HEK293 (cell line): Measurements from ENCODE around the gene NAXE.
A peak's percentile ranks its signal among the peaks of the same experiment; 100 is the strongest.

Experiments used
- CTCF ChIA-PET: fragments of 350-600 bp; formaldehyde crosslinking; extraction: SDS; loops from one replicate; lab custom pipeline; 2021; ENCODE audit warnings: antibody characterized with exemption; lab: Yijun Ruan, JAX
- POLR2A ChIA-PET: fragments of 300-600 bp; formaldehyde crosslinking; extraction: SDS; loops from one replicate; lab custom pipeline; 2020; ENCODE audit warnings: antibody characterized with exemption, inconsistent platforms; lab: Yijun Ruan, JAX
- H3K27ac ChIP-seq: fragments of 200-500 bp; sonication (Bioruptor generic); 2 replicates; pipeline ENCODE4 v1.5.1; 2014; ENCODE audit warnings: low read depth, low read length, control low read depth, inconsistent platforms; ENCODE audit errors: extremely low read depth
- H3K36me3 ChIP-seq, 2 experiments: fragments of 200-500 bp in 1 of 2; sonication (Bioruptor generic) in 1 of 2; 1 replicate in 1 of 2; 2 replicates in 1 of 2; pipeline ENCODE4 v1.5.1; 2014 to 2017; ENCODE audit warnings: inconsistent platforms in 2 of 2, low read length in 2 of 2; ENCODE audit not compliant: control insufficient read depth in 2 of 2, insufficient read depth in 1 of 2
- H3K4me1 ChIP-seq: fragments of 200-500 bp; sonication (Bioruptor generic); 2 replicates; pipeline ENCODE4 v1.5.1; 2014; ENCODE audit warnings: mild to moderate bottlenecking, low read length, inconsistent platforms; ENCODE audit not compliant: control insufficient read depth, insufficient read depth
- H3K4me3 ChIP-seq: 2 replicates; pipeline ENCODE4 v1.5.1; 2011; ENCODE audit warnings: low read depth, mild to moderate bottlenecking, control low read depth, low read length, moderate library complexity
- H3K9me3 ChIP-seq: fragments of 200-500 bp; sonication (Bioruptor generic); 2 replicates; pipeline ENCODE4 v1.5.1; 2014; ENCODE audit warnings: low read depth, low read length, inconsistent platforms; ENCODE audit not compliant: control insufficient read depth, insufficient read depth
- EGR2 ChIP-seq: fragments of 450-650 bp; formaldehyde crosslinking; IDR thresholded peaks from 2 replicates; pipeline ENCODE4 v1.5.1; 2016; ENCODE audit warnings: low read depth, missing biosample characterization, missing genetic modification characterization
- GLIS1 ChIP-seq: fragments of 450-650 bp; formaldehyde crosslinking; IDR thresholded peaks from 2 replicates; pipeline ENCODE4 v1.5.1; 2016; ENCODE audit warnings: missing biosample characterization, missing genetic modification characterization
- GLIS2 ChIP-seq: fragments of 450-650 bp; formaldehyde crosslinking; IDR thresholded peaks from 2 replicates; pipeline ENCODE4 v1.5.1; 2016; ENCODE audit warnings: missing biosample characterization, missing genetic modification characterization
- HOXA7 ChIP-seq: sonication (generic); formaldehyde crosslinking; IDR thresholded peaks from 2 replicates; pipeline ENCODE4 v1.8.1; 2022; ENCODE audit warnings: missing genetic modification reagents, borderline replicate concordance
- ZBTB17 ChIP-seq: fragments of 450-650 bp; formaldehyde crosslinking; IDR thresholded peaks from 2 replicates; pipeline ENCODE4 v1.5.1; 2016; ENCODE audit warnings: missing biosample characterization, missing genetic modification characterization
- ZEB2 ChIP-seq: fragments of 450-650 bp; formaldehyde crosslinking; IDR thresholded peaks from 2 replicates; pipeline ENCODE4 v1.5.1; 2016; ENCODE audit warnings: missing biosample characterization, missing genetic modification characterization
- ZFP37 ChIP-seq: fragments of 450-650 bp; formaldehyde crosslinking; IDR thresholded peaks from 2 replicates; pipeline ENCODE4 v1.5.1; 2016; ENCODE audit warnings: missing biosample characterization, missing genetic modification characterization
- ZNF2 ChIP-seq: fragments of 450-650 bp; formaldehyde crosslinking; IDR thresholded peaks from 2 replicates; pipeline ENCODE4 v1.5.1; 2016; ENCODE audit warnings: missing biosample characterization, missing genetic modification characterization
- ZNF335 ChIP-seq: fragments of 450-650 bp; formaldehyde crosslinking; conservative IDR thresholded peaks from 2 replicates; pipeline ENCODE4 v1.5.1; 2016; ENCODE audit warnings: missing biosample characterization, missing genetic modification characterization
- ZNF366 ChIP-seq: fragments of 450-650 bp; formaldehyde crosslinking; conservative IDR thresholded peaks from 2 replicates; pipeline ENCODE4 v1.5.1; 2016; ENCODE audit warnings: missing biosample characterization, missing genetic modification characterization
- ZNF654 ChIP-seq: fragments of 450-650 bp; formaldehyde crosslinking; IDR thresholded peaks from 2 replicates; pipeline ENCODE4 v1.5.1; 2016; ENCODE audit warnings: low read depth, missing biosample characterization, missing genetic modification characterization
- ZNF664 ChIP-seq: fragments of 450-650 bp; formaldehyde crosslinking; IDR thresholded peaks from 2 replicates; pipeline ENCODE4 v1.5.1; 2016; ENCODE audit warnings: missing biosample characterization, missing genetic modification characterization
- ZNF776 ChIP-seq: fragments of 450-650 bp; formaldehyde crosslinking; IDR thresholded peaks from 2 replicates; pipeline ENCODE4 v1.5.0; 2017; ENCODE audit warnings: missing biosample characterization, missing genetic modification characterization, borderline replicate concordance
- TF ChIP-seq, protein P1 (sequence below): fragments of 450-650 bp; formaldehyde crosslinking; IDR thresholded peaks from 2 replicates; pipeline ENCODE4 v1.5.1; 2016; ENCODE audit warnings: missing biosample characterization, missing genetic modification characterization

The NAXE gene

DNA sequence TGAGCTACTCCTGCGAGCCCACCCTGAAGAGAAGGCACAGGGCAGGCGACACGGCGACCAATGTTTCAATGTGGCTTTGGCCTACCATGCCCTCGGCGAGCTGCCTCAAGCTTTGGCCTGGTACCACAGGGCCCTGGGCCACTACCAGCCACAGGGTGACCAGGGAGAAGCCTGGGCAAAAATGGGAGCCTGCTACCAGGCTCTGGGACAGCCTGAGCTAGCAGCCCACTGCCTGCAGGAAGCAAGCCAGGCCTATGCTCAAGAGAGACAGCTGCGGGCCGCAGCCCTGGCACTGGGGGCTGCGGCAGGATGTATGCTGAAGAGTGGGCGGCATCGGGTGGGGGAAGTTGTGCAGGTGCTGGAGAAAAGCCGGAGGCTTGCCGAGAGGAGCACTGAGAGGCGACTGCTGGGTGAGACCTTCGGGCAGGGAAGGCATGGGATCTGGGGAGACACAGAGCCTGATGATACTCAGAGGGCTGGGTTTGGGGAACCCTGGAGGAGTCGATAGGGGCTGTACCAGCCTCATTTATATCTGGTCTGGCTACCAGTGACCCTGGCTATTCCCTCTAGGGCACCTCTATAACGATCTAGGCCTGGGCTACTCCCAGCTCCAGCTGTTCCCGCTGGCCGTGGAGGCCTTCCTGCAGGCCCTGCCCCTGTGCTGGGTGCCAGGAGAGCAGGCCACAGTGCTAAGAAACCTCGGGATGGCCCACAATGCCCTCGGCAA, 9.8 kb upstream of the NAXE start:
- Histone ChIP-seq H3K4me3 (no peak overlapping the region), H3K27ac (no peak overlapping the region), H3K4me1 (no peaks in the 10 kb centered on the region), H3K9me3 (no peaks in the 10 kb centered on the region), H3K36me3 (no peaks in the 10 kb centered on the region)
- ChIA-PET CTCF (interaction anchor here (0.7 to 3.7 kb wide), 13 partner anchors 9 to 98 kb away, joined by 3 to 17 read pairs (median 3); partner anchors contain the start of genes GPATCH4, IQGAP3 and NAXE), POLR2A (interaction anchor here (1.5 kb wide), 1 partner anchor 9 kb away, joined by 3 read pairs; the partner anchor contains the start of gene NAXE)
- TF ChIP-seq EGR2 (0 out of 2 replicates have a peak, but pooled peaks have one; percentile 17), ZNF335 (tag by site-specific recombination) (peak; percentile 80), ZEB2 (tag by site-specific recombination) (no peak), HOXA7 (no peak)

DNA sequence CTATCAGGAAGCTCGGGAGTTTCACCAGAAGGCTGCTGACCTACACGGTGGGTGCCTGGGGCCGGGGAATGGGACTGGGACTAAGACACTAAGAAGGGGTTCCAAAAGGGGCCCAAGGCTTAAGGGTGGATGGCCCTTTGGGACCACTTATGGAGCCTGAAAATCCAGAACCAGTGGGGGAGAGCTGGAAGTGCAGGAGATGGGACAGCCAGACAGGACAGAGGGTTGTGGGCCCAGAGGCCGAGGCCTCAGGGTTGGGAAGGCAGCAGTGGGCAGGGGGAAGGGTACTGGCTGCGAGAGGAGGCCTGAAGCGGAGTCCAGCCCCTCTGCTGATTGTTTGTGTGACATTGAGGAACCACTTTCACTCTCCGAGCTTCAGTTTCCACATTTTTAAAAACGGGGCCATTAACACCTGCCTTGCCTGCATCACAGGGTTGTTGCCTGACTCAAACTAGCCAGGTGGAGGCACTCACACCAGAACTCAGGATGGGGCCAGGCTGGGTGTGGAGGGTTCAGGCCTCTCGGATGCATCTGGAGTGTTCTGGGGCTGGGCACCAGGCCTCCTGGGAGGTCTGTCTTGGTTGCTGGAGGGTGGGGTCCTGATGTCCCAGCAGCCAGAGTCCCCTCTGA, 9.1 kb upstream of the NAXE start:
- Histone ChIP-seq H3K4me3 (no peak overlapping the region), H3K4me1 (no peaks in the 10 kb centered on the region), H3K36me3 (no peaks in the 10 kb centered on the region), H3K9me3 (no peaks in the 10 kb centered on the region), H3K27ac (no peak overlapping the region)
- ChIA-PET CTCF (interaction anchor here (0.7 to 3.7 kb wide), 10 partner anchors 8 to 97 kb away, joined by 3 to 17 read pairs (median 3); partner anchors contain the start of genes GPATCH4, IQGAP3 and NAXE), POLR2A (interaction anchor here (1.5 kb wide), 1 partner anchor 9 kb away, joined by 3 read pairs; the partner anchor contains the start of gene NAXE)
- TF ChIP-seq ZBTB17 (tag by site-specific recombination), result no peak

DNA sequence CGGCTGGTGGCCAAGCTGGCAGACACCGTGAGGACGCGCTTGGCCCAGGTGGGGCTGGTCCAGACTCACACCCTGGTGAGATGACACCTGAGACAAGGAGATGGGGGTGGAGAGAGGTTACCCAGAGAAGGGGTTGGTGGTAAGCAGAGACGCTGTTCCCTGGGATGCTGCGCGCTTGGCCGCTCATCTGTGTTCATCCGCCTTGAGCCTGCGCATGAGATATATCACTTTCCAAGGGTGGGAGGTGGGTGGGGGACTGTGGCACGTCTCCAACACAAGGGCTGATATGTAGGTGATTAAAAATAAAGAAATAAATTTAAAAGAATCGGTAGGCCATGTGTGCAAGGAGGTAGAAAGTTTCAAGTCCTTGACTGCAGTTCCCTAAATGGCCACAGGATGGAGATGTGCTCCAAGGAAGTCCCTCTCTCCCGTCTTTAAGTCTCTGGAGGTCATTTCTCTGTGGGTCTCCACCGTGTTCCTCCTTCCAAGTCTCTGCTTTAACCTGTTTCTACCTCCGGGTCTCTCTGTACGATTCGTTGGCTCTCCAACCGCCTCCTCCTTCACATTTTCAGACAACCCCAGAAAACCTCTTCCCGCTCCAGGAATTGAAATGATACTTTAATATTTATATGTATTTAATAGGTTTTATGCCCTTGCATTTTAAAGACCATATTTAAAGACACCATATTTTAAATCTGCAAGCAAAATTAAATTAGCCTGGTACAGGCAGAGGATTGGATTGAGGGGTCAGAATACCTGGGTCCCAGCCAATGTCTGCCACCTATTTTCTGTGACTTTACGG, 7.6 kb upstream of the NAXE start:
- Histone ChIP-seq H3K4me1 (no peaks in the 10 kb centered on the region), H3K36me3 (no peaks in the 10 kb centered on the region), H3K27ac (no peak overlapping the region), H3K4me3 (no peak overlapping the region), H3K9me3 (no peaks in the 10 kb centered on the region)
- CTCF ChIA-PET, result interaction anchor here (0.6 to 3.3 kb wide), 11 partner anchors 7 to 201 kb away, joined by 3 to 18 read pairs (median 7); partner anchors contain the start of gene NAXE
- POLR2A ChIA-PET, result no interaction called here
- TF ChIP-seq ZNF654 (tag by site-specific recombination) (peak; percentile 90), ZNF664 (tag by site-specific recombination) (no peak), ZNF366 (tag by site-specific recombination) (peak; percentile 76), ZNF776 (tag by site-specific recombination) (no peak), GLIS1 (tag by site-specific recombination) (peak; percentile 31; the same call in 1 of the 2 replicates), ZNF335 (tag by site-specific recombination) (0 out of 2 replicates have a peak, but pooled peaks have one; percentile 24)
- TF ChIP-seq, protein P1, sequence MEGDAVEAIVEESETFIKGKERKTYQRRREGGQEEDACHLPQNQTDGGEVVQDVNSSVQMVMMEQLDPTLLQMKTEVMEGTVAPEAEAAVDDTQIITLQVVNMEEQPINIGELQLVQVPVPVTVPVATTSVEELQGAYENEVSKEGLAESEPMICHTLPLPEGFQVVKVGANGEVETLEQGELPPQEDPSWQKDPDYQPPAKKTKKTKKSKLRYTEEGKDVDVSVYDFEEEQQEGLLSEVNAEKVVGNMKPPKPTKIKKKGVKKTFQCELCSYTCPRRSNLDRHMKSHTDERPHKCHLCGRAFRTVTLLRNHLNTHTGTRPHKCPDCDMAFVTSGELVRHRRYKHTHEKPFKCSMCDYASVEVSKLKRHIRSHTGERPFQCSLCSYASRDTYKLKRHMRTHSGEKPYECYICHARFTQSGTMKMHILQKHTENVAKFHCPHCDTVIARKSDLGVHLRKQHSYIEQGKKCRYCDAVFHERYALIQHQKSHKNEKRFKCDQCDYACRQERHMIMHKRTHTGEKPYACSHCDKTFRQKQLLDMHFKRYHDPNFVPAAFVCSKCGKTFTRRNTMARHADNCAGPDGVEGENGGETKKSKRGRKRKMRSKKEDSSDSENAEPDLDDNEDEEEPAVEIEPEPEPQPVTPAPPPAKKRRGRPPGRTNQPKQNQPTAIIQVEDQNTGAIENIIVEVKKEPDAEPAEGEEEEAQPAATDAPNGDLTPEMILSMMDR (tag by site-specific recombination), result peak; percentile 69

DNA sequence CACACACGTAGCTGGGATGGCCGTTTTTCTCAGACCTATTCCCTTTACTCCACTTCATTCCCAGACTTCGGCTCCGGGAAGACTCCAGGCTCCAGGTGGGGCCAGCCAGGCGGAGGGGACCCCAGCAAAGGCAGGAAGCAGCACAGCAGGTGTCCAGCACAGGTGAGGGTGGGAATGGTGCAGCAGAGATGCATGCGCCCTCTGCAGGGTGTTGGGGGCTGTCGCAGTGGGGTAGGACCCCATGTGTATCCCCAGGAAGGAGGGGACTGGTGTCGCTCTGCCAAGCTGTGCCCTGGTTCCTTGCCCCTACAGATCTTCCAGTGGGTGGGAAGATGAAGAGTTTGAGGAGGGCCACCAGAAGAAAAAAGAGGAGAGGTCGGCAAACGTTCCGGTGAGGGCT, 6.8 kb upstream of the NAXE start:
- no peaks in the 10 kb centered on the region for H3K4me1 ChIP-seq
- no peaks in the 10 kb centered on the region for H3K36me3 ChIP-seq
- POLR2A ChIA-PET, result no interaction called here
- CTCF ChIA-PET, result interaction anchor here (0.7 to 3.3 kb wide), 14 partner anchors 9 to 201 kb away, joined by 3 to 18 read pairs (median 4); no protein-coding TSS in a partner anchor
- no peaks in the 10 kb centered on the region for H3K9me3 ChIP-seq
- TF ChIP-seq ZFP37 (tag by site-specific recombination), result no peak
- TF ChIP-seq, protein P1 (tag by site-specific recombination), result peak; percentile 37; the same call in 1 of the 2 replicates
- peak; percentile 48; the same call in 1 of the 2 replicates for TF ChIP-seq GLIS2 (tag by site-specific recombination)
- TF ChIP-seq ZNF2, result peak; percentile 86; the same call in 1 of the 2 replicates
- TF ChIP-seq GLIS1 (tag by site-specific recombination), result peak; percentile 31; the same call in 1 of the 2 replicates
- no peak overlapping the region for H3K4me3 ChIP-seq
- H3K27ac ChIP-seq, result no peak overlapping the region
